ENCODE results near the gene RRM2.
A peak's percentile ranks its signal among the peaks of the same experiment; 100 is the strongest.
"Not testable (repeated sequence)": the region's sequence is repeated elsewhere in the genome, so short reads cannot be mapped to it uniquely, and the experiment has no call there.

Gene RRM2

GRCh38 chr2:10091182-10091888 lies 31.2 kb upstream of the RRM2 start:
- DNase-seq (ENCODE audit: low read depth), result no peak

GRCh38 chr2:10091889-10092244 lies 30.7 kb upstream of the RRM2 start:
- DNase-seq (ENCODE audit: low read depth), result not testable (repeated sequence)

- no peak for DNase-seq (ENCODE audit: low read depth)
Measured at GRCh38 chr2:10094271-10094814, 28.2 kb upstream of the RRM2 start.

GRCh38 chr2:10095175-10095574 lies 27.4 kb upstream of the RRM2 start:
- no peak for DNase-seq (ENCODE audit: low read depth)

- DNase-seq (ENCODE audit: low read depth), result no peak
Measured at GRCh38 chr2:10096641-10097040, 25.9 kb upstream of the RRM2 start.

GRCh38 chr2:10097352-10098148 lies 25.0 kb upstream of the RRM2 start:
- peak; percentile 73 for DNase-seq (ENCODE audit: low read depth)

GRCh38 chr2:10101491-10101890 lies 21.0 kb upstream of the RRM2 start:
- no peak for DNase-seq (ENCODE audit: low read depth)

GRCh38 chr2:10103179-10103578 lies 19.4 kb upstream of the RRM2 start:
- DNase-seq (ENCODE audit: low read depth), result no peak

- DNase-seq (ENCODE audit: low read depth), result not testable (repeated sequence)
Measured at GRCh38 chr2:10104906-10105305, 17.6 kb upstream of the RRM2 start.

GRCh38 chr2:10109311-10109710 lies 13.2 kb upstream of the RRM2 start:
- DNase-seq (ENCODE audit: low read depth), result no peak

- DNase-seq (ENCODE audit: low read depth), result no peak
Measured at GRCh38 chr2:10119027-10119325, 3.6 kb upstream of the RRM2 start.

GRCh38 chr2:10119601-10120157 lies 2.9 kb upstream of the RRM2 start:
- no peak for DNase-seq (ENCODE audit: low read depth)

- peak; percentile 94 for DNase-seq (ENCODE audit: low read depth)
Measured at GRCh38 chr2:10120158-10120876, 2.2 kb upstream of the RRM2 start.

- peak; percentile 44 for DNase-seq (ENCODE audit: low read depth)
Measured at GRCh38 chr2:10120877-10121574, 1.5 kb upstream of the RRM2 start.

- DNase-seq (ENCODE audit: low read depth), result no peak
Measured at GRCh38 chr2:10123281-10123680, 742 bp downstream of the RRM2 start.

- peak; percentile 78 for DNase-seq (ENCODE audit: low read depth)
Measured at GRCh38 chr2:10124538-10125045, 2.1 kb downstream of the RRM2 start.

- no peak for DNase-seq (ENCODE audit: low read depth)
Measured at GRCh38 chr2:10125842-10126631, 3.5 kb downstream of the RRM2 start.

GRCh38 chr2:10126632-10127026 lies 4.1 kb downstream of the RRM2 start:
- peak; percentile 22 for DNase-seq (ENCODE audit: low read depth)

GRCh38 chr2:10128420-10128819 lies 5.9 kb downstream of the RRM2 start:
- no peak for DNase-seq (ENCODE audit: low read depth)

- no peak for DNase-seq (ENCODE audit: low read depth)
Measured at GRCh38 chr2:10129490-10129889, 7.0 kb downstream of the RRM2 start.

GRCh38 chr2:10132043-10132575 lies 9.6 kb downstream of the RRM2 start:
- no peak for DNase-seq (ENCODE audit: low read depth)

Data from EH (cell line).